Fibroblast of pulmonary artery (primary cell): Measurements from ENCODE around the gene USP31.
A peak's percentile ranks its signal among the peaks of the same experiment; 100 is the strongest.

Experiments
- DNase-seq: peaks from one replicate; pipeline ENCODE4 v3.0.0-alpha.2; 2010; ENCODE audit warnings: low read depth
- H3K4me3 ChIP-seq: replicated peaks from 2 replicates; pipeline ENCODE4 v1.5.1; 2011; ENCODE audit warnings: low read depth, mild to moderate bottlenecking, control low read depth, low read length, moderate library complexity
- TF ChIP-seq, protein P1 (sequence below): IDR thresholded peaks from 2 replicates; pipeline ENCODE4 v1.5.1; 2011; ENCODE audit warnings: mild to moderate bottlenecking, control low read depth, low read length, inconsistent platforms; ENCODE audit errors: missing control alignments

The USP31 gene

DNA sequence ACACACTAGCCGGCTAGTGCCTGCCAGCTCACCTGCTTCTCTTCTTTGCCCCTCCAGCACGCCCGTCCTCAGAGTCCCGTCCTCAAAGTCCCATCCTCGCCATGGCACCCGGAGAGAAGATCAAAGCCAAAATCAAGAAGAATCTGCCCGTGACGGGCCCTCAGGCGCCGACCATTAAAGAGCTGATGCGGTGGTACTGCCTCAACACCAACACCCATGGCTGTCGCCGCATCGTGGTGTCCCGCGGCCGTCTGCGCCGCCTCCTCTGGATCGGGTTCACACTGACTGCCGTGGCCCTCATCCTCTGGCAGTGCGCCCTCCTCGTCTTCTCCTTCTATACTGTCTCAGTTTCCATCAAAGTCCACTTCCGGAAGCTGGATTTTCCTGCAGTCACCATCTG lies 36.9 kb upstream of the USP31 start:
- no peak for DNase-seq
- TF ChIP-seq, protein P1, sequence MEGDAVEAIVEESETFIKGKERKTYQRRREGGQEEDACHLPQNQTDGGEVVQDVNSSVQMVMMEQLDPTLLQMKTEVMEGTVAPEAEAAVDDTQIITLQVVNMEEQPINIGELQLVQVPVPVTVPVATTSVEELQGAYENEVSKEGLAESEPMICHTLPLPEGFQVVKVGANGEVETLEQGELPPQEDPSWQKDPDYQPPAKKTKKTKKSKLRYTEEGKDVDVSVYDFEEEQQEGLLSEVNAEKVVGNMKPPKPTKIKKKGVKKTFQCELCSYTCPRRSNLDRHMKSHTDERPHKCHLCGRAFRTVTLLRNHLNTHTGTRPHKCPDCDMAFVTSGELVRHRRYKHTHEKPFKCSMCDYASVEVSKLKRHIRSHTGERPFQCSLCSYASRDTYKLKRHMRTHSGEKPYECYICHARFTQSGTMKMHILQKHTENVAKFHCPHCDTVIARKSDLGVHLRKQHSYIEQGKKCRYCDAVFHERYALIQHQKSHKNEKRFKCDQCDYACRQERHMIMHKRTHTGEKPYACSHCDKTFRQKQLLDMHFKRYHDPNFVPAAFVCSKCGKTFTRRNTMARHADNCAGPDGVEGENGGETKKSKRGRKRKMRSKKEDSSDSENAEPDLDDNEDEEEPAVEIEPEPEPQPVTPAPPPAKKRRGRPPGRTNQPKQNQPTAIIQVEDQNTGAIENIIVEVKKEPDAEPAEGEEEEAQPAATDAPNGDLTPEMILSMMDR = no peak
- H3K4me3 ChIP-seq = no peak overlapping the region

DNA sequence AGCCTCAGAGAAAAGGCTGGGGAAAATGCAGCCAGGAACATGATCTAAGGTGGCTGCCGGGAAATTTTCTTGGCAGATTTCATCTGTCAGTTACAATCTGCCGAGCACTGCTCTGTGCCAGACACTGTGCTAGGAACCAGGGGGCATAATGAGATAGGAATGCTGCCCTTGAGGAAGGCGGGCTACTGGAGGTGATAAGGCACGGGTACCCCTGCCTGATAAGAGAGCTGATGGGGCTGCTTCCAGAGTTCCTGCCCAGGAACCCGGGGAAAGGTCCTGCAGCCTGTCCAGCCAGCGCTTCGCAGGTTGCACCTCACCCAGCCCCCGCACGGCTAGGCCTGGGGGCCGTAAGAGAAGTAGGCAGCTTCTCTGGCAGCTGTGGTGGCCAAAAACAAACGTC lies 36.4 kb upstream of the USP31 start:
- no peak for DNase-seq
- no peak overlapping the region for H3K4me3 ChIP-seq
- TF ChIP-seq, protein P1 = no peak

DNA sequence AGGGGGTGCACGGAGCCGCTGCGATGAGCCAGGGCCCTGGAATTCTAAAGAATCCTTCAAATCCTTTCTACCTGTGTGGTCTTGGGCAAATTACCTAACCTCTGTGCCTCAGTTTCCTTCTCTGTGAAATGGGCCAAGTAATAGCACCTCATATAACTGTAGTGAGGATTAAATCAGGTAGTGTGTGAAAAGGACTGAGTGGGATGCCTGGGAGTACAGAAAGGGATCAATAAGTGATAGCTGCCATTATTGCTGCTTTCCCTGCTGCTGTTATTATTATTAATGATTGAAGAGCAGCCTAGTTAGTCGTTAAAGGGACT lies 34.3 kb upstream of the USP31 start:
- TF ChIP-seq, protein P1 = no peak
- H3K4me3 ChIP-seq = no peak overlapping the region
- DNase-seq = no peak

DNA sequence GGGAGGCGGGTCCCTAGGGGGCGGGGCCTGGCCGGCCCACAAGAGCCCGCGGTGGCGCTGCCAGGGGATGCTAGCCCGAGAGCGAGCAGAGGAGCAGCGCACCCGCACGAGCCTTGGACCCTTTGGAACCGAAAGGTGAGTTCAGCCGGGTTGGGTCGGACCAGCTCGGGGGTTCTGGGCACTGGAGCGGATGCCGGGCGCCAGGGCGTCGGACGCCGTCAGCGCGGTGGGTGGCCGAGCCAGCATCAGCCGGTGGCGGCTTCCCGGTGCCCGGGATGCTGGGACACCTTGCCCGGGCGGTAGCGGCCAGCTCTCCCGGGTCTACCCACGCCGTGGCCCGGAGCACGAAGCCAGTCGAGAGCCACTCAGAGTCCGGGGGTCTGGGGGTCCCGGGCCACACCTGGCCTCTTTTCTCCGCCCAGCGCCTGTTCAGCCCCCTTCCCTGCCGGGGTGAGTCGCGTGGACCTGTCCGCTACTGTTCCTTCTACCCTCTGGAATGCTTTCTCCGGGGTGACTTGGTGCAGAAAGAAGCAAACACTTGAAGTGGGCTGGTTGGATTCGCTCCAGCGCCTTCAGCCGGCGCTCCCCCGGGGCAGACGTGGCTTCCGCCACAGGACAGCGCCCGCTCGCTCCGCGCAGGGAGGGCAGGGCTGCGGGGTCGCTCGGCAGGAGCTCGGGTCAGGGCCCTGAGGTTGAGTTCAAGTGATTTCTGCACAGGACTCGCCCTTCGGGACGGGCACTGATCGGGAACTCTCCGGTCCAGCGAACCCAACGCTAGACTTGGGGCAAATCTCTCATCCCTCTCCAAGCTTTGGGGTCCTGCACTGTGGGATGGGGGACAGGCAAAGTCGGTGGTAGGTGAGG lies 33.7 kb upstream of the USP31 start, which contains the start of gene SCNN1G:
Gene SCNN1G (plus strand): TSS at position 67 of the 864 bp plus-strand sequence. CDS start 3,527 bp downstream, outside the sequence.
- no peak for DNase-seq
- no peak within 1 kb of the TSS for H3K4me3 ChIP-seq
- TF ChIP-seq, protein P1 = no peak

DNA sequence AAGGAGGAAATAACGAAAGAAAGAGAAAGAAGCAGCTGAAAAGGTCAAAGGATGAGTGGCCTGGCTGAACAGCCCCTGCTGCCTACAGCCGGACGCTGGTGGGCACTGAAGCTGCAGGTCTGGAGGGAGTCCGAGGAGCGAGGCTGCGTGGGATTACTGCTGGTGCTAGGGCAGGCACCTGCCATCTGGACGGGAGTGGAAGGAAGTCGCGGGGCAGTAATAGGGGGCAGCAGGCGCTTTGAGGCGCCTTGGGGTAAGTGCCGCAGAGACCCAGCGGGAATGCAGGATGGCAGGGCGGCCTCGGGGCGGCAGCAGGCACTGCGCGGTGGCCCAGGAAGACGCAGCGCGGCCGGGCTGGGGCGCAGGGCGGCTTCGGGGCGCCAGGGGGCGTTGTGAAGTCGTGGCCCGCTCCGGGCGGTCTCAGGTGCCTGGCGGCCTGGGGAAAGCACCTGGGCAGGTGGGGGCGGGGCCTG lies 33.0 kb upstream of the USP31 start:
- DNase-seq = peak; percentile 57
- TF ChIP-seq, protein P1 = peak; percentile 34
- H3K4me3 ChIP-seq = no peak overlapping the region

DNA sequence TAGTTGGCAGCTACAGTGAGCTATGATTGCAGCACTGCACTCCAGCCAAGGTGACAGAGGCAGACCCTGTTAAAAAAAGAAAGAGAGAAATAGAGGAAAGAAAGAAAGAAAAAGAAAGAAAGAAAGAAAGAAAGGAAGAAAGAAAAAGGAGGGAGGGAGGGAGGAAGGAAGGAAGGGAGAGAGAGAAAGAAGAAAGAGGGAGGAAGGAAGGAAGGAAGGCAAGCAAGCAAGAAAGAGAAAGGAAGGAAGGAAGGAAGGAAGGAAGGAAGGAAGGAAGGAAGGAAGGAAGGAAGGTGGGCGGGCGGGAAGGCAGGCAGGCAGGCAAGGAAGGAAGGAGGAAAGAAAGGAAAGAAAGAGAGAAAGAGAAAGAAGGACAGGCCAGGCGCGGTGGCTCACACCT lies 32.3 kb upstream of the USP31 start:
- TF ChIP-seq, protein P1 = no peak
- H3K4me3 ChIP-seq = no peak overlapping the region
- no peak for DNase-seq

DNA sequence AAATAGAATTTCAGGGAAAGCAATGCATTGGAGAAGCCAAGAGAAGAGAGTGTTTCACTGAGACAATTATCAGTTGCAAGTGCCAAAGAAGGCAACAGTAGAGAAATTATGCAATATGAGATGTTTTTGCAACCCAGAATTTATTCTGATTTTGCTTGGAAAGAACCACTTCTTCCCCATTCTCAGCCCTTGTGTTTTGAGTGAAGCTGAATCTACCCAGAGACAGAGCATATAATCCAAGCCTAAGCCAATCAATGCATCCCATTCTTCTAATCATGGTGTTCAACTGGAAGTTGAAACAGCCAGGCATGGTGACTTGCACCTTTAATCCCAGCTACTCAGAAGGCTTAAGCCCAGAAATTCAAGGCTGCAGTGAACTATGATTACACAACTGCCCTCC lies 26.4 kb upstream of the USP31 start:
- no peak overlapping the region for H3K4me3 ChIP-seq
- no peak for DNase-seq
- TF ChIP-seq, protein P1 = no peak
